NCI-H128 (cell line): ENCODE measurements around the gene DYRK2.
"Not testable (repeated sequence)": the region's sequence is repeated elsewhere in the genome, so short reads cannot be mapped to it uniquely, and the experiment has no call there.

Experiments
- DNase-seq: peaks from one replicate; lab custom pipeline; 2025; ENCODE audit not compliant: unreplicated experiment; lab: John Stamatoyannopoulos, UW

DYRK2 gene

GRCh38 chr12:67669934-67670631 lies 21.5 kb downstream of the DYRK2 start:
- no peak for DNase-seq

- no peak for DNase-seq
Observed at GRCh38 chr12:67671419-67671818, 22.9 kb downstream of the DYRK2 start.

GRCh38 chr12:67671892-67672291 lies 23.3 kb downstream of the DYRK2 start:
- no peak for DNase-seq

- DNase-seq, result not testable (repeated sequence)
Observed at GRCh38 chr12:67672507-67672906, 24.0 kb downstream of the DYRK2 start.

GRCh38 chr12:67673509-67673908 lies 25.0 kb downstream of the DYRK2 start:
- not testable (repeated sequence) for DNase-seq

GRCh38 chr12:67674417-67674816 lies 25.9 kb downstream of the DYRK2 start:
- DNase-seq, result no peak

GRCh38 chr12:67676624-67677023 lies 28.1 kb downstream of the DYRK2 start:
- DNase-seq, result no peak

GRCh38 chr12:67677166-67677565 lies 28.6 kb downstream of the DYRK2 start:
- DNase-seq, result no peak

GRCh38 chr12:67681105-67681778 lies 32.7 kb downstream of the DYRK2 start:
- no peak for DNase-seq

- no peak for DNase-seq
Observed at GRCh38 chr12:67681941-67682620, 33.5 kb downstream of the DYRK2 start.

GRCh38 chr12:67689385-67689784 lies 40.8 kb downstream of the DYRK2 start:
- DNase-seq, result no peak

- no peak for DNase-seq
Observed at GRCh38 chr12:67690656-67691055, 42.1 kb downstream of the DYRK2 start.

- no peak for DNase-seq
Observed at GRCh38 chr12:67691220-67691619, 42.7 kb downstream of the DYRK2 start.

- DNase-seq, result no peak
Observed at GRCh38 chr12:67692135-67692534, 43.6 kb downstream of the DYRK2 start.

GRCh38 chr12:67692966-67693365 lies 44.4 kb downstream of the DYRK2 start:
- DNase-seq, result no peak

- no peak for DNase-seq
Observed at GRCh38 chr12:67693894-67694293, 45.3 kb downstream of the DYRK2 start.

- no peak for DNase-seq
Observed at GRCh38 chr12:67694306-67694900, 45.9 kb downstream of the DYRK2 start.

GRCh38 chr12:67695974-67696373 lies 47.4 kb downstream of the DYRK2 start:
- DNase-seq, result no peak

GRCh38 chr12:67697443-67697842 lies 48.9 kb downstream of the DYRK2 start:
- no peak for DNase-seq

- no peak for DNase-seq
Observed at GRCh38 chr12:67697967-67698366, 49.4 kb downstream of the DYRK2 start.

GRCh38 chr12:67698672-67699581 lies 50.4 kb downstream of the DYRK2 start:
- DNase-seq, result no peak
